ENCODE results near the gene ANAPC7.
A peak's percentile ranks its signal among the peaks of the same experiment; 100 is the strongest.
"Not testable (repeated sequence)": the region's sequence is repeated elsewhere in the genome, so short reads cannot be mapped to it uniquely, and the experiment has no call there.

Gene ANAPC7

DNA sequence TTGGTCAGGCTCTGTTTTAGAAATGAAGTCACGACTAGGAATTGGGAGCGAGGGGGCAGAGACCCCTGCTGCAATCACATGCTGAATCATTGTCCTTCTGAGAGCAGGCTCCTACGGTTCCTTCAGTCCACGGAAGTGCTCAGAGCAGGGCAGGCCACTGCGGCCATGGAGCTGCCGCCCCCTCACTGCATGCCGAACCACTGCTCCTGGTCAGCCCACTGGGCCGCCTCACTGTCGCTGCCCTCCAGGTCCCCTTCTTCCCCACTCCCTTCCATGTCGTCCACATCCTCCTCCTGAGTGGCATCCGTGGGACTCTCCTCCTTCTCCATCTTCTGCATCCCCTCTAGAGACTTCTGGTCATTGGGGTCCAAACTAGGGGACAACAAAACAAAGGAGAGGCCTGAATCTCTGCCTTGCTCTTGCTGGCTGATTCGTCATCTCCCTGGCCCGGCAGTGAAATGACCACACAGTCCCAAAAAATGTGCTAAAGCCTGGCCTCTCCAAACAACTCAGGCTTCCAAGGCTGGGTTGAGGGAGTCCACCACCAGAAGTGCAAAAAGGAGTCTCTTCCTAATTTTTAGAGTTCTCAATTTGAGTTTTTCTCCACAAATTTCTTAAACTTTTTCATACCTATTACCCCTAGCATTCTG is 29.4 kb downstream of the ANAPC7 start:
- DNase-seq = no peak

DNA sequence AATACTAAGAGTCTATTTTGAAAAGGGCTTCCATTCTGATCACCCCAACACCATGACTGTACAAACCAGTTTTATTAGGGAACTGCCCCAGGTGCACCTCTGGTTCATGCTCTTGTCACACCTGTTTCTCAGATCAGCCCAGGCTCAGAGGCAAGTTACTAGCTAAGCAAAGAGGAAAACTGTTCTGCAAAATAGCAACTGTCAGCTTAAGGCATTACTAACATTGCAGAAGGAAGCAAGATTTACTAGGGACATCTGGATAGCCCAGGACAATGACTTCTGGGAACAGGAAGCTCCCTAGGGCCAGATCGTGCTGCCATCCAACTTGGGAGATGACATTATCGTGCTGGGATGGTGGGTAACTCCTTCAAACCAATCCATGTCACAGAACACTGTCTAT is 30.1 kb downstream of the ANAPC7 start:
- DNase-seq = no peak

DNA sequence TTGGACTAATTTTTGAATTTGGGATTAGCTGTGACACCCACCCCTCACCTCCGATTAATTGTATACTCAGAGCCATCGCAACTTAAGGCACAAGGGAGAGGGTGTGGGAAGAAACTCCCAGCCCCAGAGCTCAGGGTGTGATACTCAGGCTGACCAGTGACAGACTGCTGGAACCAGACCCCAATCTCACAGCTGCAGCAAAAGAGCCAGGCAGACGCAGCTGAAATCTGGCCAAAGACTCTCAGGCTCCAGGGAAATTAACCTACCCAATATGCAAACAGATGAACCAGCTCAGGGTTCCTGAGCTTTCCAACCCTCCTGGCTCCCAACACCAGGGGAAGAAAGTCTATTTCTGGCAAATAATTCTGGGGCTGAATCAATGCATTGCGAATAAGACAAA is 30.5 kb downstream of the ANAPC7 start:
- no peak for DNase-seq

DNA sequence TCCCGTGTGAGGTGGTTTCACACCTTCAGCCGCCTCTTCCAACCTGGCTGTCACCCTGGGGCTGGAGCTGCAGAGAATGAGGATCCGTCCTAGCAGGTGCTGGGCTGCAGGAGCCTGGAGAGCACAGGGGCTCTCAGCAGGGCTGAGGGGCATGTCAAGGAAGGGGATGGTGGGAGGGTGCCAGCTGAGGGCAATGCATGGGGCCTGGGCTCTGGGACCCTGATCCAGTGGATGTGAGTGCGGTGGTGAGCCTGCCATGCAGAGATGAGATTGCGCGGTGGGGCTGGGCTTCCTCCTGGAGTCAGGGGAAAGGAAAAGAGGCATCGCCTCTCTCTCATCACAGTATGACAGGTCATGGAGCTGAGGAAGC is 31.5 kb downstream of the ANAPC7 start:
- DNase-seq = no peak

DNA sequence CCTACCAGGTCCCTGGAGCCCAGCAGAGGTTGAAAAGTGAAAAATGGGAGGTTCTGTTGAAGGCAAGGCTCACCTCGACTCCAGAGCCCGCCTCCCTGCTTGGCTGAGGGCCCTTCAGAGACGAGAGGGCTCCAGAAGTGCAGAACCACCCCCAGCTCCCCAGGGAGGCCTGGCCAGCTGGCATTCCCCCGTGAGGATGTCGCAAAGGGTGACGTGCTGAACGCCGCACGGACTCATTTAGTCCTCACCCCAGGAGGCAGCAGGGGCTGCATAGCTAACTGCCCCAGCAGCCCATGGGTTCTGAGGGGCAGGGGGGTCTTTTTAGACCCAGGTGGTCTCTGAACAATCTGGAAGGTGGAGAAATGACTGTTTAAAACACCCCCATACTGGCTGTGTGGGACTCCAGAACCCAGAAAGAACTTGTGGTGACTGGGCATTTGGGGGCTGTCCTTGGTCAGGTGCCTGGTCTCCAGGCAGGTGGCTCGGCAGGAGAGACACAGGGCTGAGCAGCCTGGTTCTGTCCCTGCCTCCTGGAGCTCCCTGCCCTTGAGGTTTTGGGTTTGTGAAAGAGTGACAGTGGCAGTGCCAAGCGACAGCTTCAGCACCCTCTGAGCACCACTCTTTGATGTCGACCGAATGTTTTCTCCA is 32.0 kb downstream of the ANAPC7 start:
- peak; percentile 73 to 89 for DNase-seq

DNA sequence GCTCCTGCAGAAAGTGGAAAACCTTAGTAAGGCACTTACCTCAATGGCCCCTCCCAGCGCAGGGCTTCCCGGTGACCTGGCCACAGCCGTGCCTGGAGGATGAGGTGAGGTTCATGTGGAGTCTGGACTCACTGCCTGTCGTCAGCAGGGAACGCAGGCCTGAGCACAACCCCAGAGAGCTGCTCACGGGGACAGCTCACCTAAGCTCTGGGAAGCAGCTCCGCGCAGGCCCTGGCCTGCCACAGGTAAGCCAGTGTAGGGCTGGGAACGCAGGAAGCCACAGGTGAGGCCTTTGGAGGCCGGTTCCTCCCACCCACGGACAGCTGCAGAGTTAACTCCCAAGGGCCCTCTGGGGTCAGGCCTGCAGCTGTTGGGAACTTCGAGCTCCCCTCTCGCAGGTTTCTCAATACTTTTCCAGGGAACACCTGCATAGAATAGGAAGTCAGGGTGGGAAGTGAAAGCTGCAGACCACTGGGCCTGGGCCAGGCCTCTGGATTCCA is 32.7 kb downstream of the ANAPC7 start:
- peak in 1 of 2 experiments; percentile 34 for DNase-seq

DNA sequence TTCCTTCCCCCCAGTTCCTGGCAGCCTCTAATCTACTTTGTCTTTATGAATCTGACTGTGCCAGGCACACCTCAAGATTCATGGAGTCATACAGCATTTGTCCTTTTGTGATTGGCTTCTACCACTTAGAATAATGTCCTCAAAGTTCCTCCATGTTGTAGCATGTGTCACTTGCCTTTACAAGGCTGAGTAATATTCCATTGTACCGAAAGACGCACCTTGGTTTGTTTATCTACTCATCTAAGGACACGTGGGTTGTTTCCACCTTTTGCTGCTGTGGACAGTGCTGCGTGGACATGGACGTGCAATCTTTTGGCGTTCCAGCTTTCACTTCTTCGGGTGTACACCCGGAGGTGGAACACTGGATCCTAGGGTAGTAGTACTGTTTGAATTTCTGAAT is 33.5 kb downstream of the ANAPC7 start:
- no peak for DNase-seq

DNA sequence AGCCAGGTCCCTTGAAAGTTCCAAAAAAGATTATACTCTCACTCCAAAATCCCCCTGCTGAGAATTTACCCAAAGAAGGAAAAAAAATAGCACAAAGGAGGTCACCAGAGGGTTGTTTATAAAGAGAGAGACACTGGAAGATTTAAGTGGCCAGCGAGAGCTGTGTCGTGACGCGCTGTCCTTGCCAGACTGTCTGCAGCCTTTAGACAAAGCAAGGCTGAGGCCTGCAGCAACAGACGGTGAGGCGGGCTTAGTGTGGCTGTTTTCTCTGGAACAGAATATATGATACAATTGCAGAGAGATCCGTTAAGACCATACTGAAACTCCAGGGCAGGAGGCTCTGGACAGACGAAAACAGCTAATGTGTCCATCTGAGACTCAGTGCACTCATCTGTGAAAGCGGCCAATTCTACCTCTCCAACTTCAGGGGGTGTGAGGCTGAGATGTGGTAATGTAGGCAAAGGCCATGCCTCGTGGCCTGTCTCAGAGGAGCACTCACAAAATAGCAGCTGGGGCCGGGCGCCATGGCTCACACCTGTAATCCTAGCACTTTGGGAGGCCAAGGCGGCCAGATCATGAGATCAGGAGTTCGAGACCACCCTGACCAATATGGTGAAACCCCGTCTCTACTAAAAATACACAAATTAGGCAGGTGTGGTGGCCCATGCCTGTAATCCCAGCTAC is 36.2 kb downstream of the ANAPC7 start:
- no peak for DNase-seq

DNA sequence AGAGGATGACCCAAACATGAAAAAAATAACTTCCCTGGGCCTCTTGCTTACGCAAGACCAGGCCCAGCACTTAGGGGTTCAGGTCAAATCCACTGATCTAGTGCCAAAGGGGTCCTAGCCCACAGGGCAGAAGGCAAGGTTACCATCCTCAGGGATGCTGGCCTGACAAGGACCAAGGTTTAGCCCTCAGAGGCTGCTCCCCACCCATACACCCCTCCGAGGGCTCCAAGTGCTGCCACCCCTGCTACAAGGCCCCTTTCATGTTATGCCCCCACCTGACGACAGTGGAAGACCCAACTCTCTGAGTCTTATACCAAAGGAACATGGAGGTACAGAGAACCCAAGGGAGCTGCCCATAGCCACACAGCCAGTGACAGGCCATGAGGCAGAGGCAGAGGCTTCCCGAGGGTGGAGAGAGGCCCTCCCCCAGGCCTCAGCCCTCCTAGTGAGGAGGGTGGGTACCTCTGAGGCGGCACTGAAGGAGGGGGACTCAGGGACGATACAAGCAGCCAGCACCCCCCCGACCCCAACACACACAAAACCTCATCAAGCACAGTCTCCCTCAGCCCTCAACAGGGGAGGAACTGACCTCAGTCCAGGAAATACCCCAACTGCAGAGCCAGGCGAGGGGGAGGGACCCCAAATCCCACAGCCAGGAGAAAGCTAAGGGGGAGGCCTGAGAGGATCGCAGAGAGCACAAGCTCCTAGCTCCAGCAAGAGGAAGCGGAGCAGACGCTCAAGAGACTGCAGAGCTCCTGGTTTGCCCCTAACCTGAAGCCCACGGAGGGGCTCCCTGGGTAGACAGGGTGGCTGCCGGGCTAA is 37.0 kb downstream of the ANAPC7 start:
- DNase-seq = no peak

DNA sequence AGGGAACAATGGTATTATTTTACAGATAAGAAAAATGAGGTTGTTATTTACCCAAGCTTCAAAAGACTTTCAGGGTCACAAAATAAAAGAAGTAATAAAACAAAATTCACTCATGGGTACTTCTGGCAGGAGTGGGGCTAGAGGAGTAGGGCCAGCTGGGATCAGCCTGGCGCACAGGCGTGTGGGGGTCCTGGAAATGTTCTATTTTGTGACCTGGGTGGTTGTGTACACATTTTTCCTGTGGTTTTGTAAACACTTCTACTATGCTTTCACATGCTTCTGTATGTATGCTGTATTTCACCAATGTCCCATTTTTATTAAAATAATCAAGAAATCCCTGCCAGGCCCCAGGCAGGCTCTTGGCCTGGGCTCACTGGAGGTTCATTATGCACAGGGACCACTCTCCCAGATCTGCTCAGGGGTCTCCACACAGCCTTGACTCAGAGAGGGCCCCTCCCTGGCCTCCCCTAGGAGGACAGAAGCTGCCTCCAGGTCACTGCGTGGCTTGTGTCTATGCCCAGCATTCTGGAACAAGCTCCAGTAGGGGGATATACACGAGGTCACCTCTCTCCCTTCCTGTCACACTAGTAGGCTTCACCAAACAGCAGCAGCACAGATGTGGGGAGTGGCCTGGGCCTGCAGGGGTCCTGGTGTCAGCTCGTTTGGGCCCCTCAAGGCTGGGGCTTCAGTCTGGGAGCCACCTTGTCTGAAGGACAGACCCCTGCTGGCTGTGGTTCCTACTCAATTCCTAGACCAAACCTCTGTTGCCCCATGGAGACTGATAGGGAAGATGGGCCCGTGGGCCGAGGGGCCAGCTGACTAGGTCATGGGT is 37.8 kb downstream of the ANAPC7 start:
- no peak for DNase-seq

DNA sequence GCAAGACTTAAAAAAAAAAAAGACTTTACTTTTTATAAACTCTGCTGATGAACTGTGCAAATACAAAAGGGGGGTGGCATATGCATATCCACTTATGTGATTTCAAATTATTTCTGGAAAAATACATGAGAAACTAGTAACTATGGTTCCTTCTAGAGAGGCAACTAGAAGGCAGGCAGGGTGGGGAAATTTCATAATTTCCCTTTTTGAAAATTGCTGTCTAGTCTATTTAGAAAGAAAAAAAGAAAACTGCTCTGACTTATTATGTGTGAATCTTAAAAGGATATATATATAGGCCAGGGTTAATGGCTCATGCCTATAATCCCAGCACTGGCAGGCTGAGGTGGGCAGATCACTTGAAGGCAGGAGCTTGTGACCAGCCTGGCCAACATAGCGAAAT is 42.3 kb downstream of the ANAPC7 start:
- DNase-seq = no peak

DNA sequence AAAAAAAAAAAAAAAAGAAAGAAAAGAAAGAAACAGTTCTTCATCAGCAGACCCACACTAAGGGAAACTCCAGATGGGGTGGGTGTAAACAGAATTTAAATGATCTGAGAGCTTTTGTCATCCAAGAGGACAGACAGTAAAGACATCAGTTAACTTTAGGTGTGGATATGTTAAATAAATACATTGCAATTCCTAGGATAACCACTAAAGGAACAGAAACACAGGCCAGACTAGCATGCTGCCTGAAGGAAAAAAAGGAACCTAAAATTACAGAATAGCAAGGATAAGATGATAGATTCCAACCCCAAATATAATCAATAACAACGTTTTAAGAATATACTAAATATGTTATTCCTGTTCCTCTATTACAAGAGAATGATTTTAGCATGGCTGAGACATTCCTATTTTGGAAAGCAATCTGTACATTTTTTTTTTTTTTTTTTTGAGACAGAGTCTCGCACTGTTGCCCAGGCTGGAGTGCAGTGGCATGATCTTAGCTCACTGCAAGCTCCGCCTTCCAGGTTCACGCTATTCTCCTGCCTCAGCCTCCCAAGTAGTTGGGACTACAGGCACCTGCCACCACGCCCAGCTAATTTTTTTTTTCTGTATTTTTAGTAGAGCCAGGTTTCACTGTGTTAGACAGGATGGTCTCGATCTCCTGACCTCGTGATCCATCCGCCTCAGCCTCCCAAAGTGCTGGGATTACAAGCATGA is 45.0 kb downstream of the ANAPC7 start:
- DNase-seq = not testable (repeated sequence)

DNA sequence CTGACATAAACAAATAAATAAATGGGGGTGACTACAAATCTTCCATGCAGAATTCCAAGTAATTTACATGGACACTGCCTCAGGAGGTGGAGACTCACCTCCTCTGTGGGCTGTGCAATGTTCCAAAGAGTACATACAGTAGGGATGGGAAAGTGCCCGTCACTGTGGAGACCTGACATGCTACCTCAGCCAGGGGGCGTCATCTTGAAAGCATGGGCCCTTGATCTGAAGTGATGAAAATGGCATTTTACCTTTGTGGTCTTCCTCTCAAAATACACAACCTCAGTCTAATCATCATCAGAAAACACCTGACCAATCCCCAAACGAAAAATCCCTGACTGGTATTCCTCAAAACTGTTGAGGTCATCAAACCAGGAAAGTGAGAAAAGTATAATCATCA is 48.4 kb downstream of the ANAPC7 start:
- DNase-seq = no peak

DNA sequence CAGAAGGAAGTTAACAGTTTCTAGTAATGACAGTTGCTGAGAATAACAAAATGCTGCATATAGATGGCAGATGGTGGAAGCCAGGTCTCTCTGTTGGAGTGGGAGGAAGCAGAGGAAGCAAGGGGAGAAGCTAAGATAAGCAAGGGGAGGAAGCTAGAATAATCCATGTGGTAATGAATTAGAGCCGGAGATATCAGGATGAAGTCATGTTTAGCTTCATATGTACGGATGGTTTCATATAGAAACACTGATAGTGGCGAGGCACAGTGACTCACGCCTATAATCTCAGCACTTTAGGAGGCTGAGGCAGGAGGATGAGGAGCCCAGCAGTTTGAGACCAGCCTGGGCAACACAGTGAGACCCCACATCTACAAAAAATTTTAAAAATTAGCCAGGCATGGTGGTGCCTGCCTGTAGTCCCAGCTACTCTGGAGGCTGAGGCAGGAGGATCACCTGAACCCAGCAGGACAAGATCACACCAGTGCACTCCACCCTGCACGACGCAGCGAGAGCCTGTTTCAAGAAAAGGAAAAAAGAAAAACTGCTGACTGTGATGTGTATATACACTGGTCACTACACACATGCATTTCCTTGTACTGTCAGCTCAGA is 49.2 kb downstream of the ANAPC7 start:
- no peak for DNase-seq

DNA sequence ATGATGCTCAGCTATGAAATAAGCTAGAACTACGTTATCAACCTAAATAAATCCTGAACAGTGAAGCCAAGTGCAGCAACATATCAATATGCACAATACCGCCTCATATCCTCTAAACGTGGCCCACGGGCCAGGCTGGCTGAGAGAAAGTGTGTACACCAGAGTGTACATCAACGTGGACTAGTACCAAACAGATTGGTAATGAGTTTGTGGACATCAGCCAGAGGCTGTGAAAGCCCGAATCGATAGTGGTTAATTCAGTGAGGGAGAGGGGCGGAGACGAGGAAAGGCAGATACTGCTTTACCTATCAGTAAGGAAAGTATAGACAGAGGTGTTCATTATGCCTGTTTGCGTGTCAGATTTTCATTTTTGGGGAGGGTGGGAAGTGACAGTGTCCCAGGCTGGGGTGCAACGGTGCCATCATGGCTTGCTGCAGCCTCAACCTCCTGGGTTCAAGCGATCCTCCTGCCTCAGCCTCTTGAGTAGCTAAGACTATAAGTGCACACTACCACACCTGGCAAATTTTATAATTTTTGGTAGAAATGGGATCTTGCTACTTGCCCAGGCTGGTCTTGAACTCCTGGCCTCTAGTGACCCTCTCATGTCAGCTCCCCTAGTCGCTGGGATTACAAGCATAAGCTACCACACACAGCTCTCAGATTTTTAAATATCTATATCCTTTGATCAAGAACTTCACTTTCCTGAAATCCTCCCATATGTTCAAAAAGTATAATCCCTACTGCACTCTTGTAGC is 50.1 kb downstream of the ANAPC7 start:
- no peak for DNase-seq

DNA sequence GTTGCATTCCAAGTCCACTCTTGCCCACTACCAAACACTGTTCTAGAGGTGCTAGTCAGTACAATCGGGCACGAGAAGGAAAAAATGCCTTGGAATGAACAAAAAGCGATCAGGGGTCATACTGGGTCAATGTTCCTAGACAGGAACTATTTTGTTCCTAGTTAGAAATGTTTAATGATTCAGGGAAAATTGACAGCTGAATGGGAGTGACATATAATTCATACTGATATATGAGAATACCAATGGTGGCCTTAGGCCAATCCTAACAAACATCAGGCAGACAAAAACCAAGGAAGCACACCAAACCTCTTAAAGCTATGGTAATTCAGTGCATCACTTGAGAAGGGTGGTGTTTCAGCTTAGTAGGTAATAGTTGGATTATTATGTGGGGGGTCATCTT is 51.1 kb downstream of the ANAPC7 start:
- DNase-seq = no peak

DNA sequence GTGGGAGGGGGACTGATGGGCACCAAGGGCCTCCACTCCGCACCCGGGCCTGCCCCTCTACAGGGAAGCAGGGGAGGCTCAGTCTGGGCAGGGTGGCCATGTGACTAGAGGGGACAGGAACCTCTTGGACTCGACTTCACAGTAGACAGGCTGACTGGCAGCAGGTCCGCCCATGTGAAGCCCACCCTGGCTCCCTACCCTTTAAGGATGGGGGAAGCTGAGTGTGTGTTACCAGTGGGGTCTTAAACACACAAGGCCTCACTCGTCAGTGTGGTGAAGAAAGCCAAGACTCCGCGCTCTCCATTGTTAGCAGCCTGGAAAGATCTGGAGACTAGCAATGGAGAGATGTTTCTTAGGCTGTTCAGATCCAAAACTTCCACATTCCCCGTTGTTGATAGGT is 52.4 kb downstream of the ANAPC7 start:
- no peak for DNase-seq

DNA sequence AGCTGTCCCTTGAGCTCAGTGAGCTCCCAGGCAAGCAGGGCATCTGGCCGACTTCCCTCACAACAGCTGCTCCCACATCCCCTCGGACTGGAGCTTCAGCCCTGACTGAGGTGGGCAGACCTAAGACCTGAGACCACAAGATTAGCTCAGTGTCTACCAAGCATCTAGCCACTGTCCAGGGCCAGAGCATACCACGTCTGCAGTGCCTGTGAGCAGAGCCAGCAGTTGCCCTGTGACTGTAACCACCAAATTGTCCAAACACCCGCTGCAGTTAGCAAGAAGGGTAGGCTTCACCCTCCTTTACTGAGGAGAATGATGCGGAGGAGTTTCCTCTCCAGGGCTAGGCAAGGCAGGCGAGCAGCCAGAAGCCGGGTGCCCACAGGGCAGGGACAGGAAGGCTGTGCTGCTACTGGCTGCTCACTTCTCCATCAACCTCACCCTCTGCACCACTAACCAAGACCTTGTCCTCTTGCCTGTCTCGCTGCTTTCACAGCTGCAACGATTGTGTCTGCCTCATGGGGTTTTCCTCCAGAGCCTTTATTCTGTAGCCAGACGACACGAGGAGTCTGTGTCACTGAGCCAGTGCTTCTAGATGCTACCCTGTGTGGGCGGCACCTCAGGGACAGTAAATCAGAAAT is 53.9 kb downstream of the ANAPC7 start:
- DNase-seq = no peak

DNA sequence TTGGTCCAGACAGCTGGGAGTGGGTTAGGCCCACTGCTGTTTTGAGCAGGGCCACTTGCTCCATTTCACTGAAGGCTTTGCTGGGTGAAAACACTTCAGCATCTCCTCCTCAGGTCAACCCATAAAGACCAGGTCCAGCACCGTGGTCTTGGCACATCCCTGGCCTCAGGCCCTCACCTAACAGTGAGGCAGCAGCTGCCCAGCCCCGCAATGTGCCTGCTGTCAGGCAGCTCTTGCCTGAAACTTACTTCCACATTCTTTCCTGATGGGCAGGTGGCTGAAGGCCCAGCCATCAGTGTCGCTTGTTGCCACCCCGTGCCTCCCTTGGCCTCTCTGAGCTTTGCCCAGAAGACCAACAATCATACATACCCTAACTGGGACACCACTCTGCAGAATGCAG is 54.4 kb downstream of the ANAPC7 start:
- no peak for DNase-seq

DNA sequence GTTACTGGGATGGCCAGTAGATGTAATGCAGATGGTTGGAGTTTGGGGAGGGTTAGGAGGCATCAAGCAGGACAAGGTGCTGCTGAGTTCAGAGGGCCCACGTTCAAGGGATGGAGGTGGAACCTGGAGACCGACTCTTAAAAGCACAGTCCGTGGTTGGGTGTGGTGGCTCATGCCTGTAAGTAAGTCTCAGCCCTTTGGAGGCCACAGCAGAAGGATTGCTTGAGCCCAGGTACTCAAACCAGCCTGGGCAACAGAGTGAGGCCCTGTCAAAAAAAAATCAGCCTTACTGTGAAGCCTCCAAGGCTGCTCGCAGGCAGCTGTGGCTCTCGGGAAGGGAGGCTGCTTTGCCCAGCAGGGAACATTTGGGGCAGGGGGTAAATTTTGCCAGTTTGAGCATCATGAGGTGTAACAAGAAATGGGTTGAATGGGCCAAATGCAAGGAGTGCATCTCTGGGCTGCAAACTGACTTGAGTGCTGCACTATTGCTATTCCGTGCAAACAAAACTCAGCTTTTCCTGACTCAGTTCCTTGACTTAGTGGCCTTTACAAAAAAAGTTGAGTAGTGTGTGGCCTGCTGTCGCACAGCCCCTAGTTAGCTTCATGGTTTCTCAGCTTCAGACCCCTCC is 55.0 kb downstream of the ANAPC7 start:
- no peak for DNase-seq

All from NCI-H187 (cell line).